Stimulated activated CD8-positive, alpha-beta memory T cell treated with anti-CD3 and anti-CD28 coated beads, Interleukin-4, amount 100 ng/mL, for 1 hour (primary cell): ENCODE results near the gene HOXB8.
A peak's percentile ranks its signal among the peaks of the same experiment; 100 is the strongest.

Experiments used
- DNase-seq, 2 donors: peaks; one replicate each; pipeline ENCODE4 v3.0.0-alpha.2; 2020; ENCODE audit warnings: low read depth in 2 of 2, low spot score in 1 of 2

Gene HOXB8

GRCh38 chr17:48610282-48611211 lies 4.5 kb downstream of the HOXB8 start, which contains the start of gene HOXB7:
TSS of gene HOXB7 (minus strand) at chr17:48611017. CDS start at chr17:48610918, 99 bp downstream.
- peak in 1 of 2 donors; percentile 38 for DNase-seq

GRCh38 chr17:48609759-48610281 lies 5.3 kb downstream of the HOXB8 start:
- DNase-seq, result no peak

GRCh38 chr17:48609033-48609432 lies 6.1 kb downstream of the HOXB8 start:
- DNase-seq, result no peak

- no peak for DNase-seq
These were observed 6.6 kb downstream of the HOXB8 start for GRCh38 chr17:48608494-48608834.

- DNase-seq, result no peak
These were observed 8.0 kb downstream of the HOXB8 start for GRCh38 chr17:48606892-48607614.

GRCh38 chr17:48605991-48606891 lies 8.9 kb downstream of the HOXB8 start:
- DNase-seq, result no peak

- DNase-seq, result no peak
These were observed 9.6 kb downstream of the HOXB8 start for GRCh38 chr17:48605409-48605919.

GRCh38 chr17:48604770-48605329 lies 10.2 kb downstream of the HOXB8 start, which contains the start of gene HOXB6:
TSS of gene HOXB6 (minus strand) at chr17:48604986. CDS start at chr17:48598150, 6,836 bp downstream.
- no peak for DNase-seq

GRCh38 chr17:48603959-48604769 lies 10.9 kb downstream of the HOXB8 start:
- no peak for DNase-seq

- DNase-seq, result no peak
These were observed 13.3 kb downstream of the HOXB8 start for GRCh38 chr17:48601539-48602425.

GRCh38 chr17:48601207-48601538 lies 13.9 kb downstream of the HOXB8 start:
- DNase-seq, result no peak

GRCh38 chr17:48600244-48601098 lies 14.6 kb downstream of the HOXB8 start:
- no peak for DNase-seq

GRCh38 chr17:48599354-48599753 lies 15.7 kb downstream of the HOXB8 start:
- DNase-seq, result no peak

- DNase-seq, result no peak
These were observed 16.4 kb downstream of the HOXB8 start for GRCh38 chr17:48598736-48599135.

GRCh38 chr17:48597778-48598631 lies 17.1 kb downstream of the HOXB8 start:
- DNase-seq, result no peak

GRCh38 chr17:48597528-48597777 lies 17.6 kb downstream of the HOXB8 start:
- no peak for DNase-seq
